ENCODE results near the gene RNF113B.

RNF113B gene

DNA sequence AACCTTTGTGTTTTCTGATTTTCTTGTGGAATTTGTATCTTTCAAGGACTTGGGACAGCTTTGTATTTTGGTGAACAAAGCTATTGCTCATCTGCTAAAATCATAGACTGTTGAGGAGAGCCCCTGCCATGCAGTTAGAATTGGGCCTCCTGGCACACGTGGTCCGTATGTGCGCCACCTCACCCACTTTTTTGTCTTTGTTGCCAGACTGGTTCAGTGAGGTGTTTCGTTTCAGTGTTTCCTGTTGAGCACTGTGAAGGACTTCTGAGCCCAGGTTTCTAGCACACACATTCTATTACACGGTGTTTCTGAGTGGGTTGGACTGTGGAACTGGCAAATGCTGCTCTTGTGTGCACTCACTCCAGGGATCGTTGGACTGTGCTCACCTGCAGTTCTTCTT is 37.6 kb upstream of the RNF113B start:
- Histone ChIP-seq H3K4me3 (replicated peaks; ENCODE audit: insufficient read depth, low read length) (no peak overlapping the region), H3K27ac (replicated peaks) (no peak overlapping the region), H3K27me3 (ENCODE audit: insufficient read depth, poor library complexity, severe bottlenecking) (peaks cover 2% of the 10 kb centered on the region)
- DNase-seq (ENCODE audit: low read depth in 1 of 2, low spot score in 1 of 2): no peak
- TF ChIP-seq, protein P1, sequence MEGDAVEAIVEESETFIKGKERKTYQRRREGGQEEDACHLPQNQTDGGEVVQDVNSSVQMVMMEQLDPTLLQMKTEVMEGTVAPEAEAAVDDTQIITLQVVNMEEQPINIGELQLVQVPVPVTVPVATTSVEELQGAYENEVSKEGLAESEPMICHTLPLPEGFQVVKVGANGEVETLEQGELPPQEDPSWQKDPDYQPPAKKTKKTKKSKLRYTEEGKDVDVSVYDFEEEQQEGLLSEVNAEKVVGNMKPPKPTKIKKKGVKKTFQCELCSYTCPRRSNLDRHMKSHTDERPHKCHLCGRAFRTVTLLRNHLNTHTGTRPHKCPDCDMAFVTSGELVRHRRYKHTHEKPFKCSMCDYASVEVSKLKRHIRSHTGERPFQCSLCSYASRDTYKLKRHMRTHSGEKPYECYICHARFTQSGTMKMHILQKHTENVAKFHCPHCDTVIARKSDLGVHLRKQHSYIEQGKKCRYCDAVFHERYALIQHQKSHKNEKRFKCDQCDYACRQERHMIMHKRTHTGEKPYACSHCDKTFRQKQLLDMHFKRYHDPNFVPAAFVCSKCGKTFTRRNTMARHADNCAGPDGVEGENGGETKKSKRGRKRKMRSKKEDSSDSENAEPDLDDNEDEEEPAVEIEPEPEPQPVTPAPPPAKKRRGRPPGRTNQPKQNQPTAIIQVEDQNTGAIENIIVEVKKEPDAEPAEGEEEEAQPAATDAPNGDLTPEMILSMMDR (IDR thresholded peaks at IDR 0.05; ENCODE audit: insufficient read depth, low read length): no peak
- TF ChIP-seq POLR2AphosphoS5 (IDR thresholded peaks at IDR 0.05; ENCODE audit: low read depth): no peak
- TF ChIP-seq SPI1 (IDR thresholded peaks at IDR 0.05; ENCODE audit: borderline replicate concordance, low read depth): no peak
- TF ChIP-seq GABPA (IDR thresholded peaks at IDR 0.05; ENCODE audit: low read depth): no peak
- TF ChIP-seq, protein P2, sequence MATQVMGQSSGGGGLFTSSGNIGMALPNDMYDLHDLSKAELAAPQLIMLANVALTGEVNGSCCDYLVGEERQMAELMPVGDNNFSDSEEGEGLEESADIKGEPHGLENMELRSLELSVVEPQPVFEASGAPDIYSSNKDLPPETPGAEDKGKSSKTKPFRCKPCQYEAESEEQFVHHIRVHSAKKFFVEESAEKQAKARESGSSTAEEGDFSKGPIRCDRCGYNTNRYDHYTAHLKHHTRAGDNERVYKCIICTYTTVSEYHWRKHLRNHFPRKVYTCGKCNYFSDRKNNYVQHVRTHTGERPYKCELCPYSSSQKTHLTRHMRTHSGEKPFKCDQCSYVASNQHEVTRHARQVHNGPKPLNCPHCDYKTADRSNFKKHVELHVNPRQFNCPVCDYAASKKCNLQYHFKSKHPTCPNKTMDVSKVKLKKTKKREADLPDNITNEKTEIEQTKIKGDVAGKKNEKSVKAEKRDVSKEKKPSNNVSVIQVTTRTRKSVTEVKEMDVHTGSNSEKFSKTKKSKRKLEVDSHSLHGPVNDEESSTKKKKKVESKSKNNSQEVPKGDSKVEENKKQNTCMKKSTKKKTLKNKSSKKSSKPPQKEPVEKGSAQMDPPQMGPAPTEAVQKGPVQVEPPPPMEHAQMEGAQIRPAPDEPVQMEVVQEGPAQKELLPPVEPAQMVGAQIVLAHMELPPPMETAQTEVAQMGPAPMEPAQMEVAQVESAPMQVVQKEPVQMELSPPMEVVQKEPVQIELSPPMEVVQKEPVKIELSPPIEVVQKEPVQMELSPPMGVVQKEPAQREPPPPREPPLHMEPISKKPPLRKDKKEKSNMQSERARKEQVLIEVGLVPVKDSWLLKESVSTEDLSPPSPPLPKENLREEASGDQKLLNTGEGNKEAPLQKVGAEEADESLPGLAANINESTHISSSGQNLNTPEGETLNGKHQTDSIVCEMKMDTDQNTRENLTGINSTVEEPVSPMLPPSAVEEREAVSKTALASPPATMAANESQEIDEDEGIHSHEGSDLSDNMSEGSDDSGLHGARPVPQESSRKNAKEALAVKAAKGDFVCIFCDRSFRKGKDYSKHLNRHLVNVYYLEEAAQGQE (IDR thresholded peaks at IDR 0.05; ENCODE audit: insufficient replicate concordance, low read depth): no peak

DNA sequence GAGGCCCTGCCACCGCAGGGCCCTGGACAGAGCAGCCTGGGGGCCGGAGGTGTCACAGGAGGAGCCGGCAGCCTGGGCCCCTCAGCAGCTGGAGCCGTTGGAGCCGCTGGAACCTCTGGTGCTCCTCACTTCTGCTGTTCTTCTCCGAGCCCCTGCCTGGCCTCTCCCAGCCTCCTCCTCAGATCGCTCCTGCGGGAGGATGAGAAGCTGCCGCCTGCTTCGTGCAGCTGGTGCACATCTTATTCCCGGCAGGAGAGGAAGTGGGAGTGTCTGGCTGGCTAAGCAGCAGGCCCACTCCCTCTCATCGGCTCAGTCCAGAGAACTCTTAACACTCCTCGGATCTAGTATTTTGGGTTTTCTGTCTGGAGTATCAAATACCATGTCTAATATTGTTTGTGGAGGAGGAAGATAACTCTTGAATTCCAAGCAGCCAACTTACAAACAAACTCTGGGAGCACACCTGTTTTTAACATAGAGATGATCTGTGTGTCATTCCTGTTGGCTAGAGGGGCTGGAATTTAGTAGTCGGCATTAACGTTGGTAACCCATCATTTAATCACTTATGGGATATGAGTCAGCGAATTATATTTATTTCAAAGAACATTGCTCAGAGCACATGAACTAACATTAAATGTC is 37.1 kb upstream of the RNF113B start:
- H3K4me3 ChIP-seq (replicated peaks; ENCODE audit: insufficient read depth, low read length): no peak overlapping the region
- no peak for DNase-seq (ENCODE audit: low read depth in 1 of 2, low spot score in 1 of 2)
- H3K27me3 ChIP-seq (ENCODE audit: insufficient read depth, poor library complexity, severe bottlenecking): peaks cover 2% of the 10 kb centered on the region
- TF ChIP-seq POLR2AphosphoS5 (IDR thresholded peaks at IDR 0.05; ENCODE audit: low read depth): no peak
- TF ChIP-seq GABPA (IDR thresholded peaks at IDR 0.05; ENCODE audit: low read depth): no peak
- TF ChIP-seq SPI1 (IDR thresholded peaks at IDR 0.05; ENCODE audit: borderline replicate concordance, low read depth): no peak
- TF ChIP-seq, protein P2 (IDR thresholded peaks at IDR 0.05; ENCODE audit: insufficient replicate concordance, low read depth): no peak
- TF ChIP-seq, protein P1 (IDR thresholded peaks at IDR 0.05; ENCODE audit: insufficient read depth, low read length): no peak
- no peak overlapping the region for H3K27ac ChIP-seq (replicated peaks)

DNA sequence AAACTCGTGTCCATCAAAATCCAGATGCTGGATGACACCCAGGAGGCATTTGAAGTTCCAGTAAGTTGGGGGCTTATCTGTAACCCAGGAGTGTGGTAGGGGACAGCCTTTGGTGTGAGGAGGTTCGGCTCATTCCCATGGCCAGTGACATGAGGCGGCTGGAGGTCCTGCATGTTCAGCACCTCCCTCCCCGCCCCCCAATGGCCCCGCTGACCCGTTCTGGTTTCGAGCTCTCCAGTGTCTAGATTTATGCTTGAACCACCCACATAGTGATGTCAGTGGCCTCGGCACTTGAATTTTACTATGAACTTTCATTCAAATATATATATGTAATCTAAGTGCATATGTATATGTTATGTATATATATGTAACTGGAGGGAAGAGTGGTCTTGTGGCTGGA is 36.3 kb upstream of the RNF113B start:
- H3K4me3 ChIP-seq (replicated peaks; ENCODE audit: insufficient read depth, low read length): no peak overlapping the region
- TF ChIP-seq SPI1 (IDR thresholded peaks at IDR 0.05; ENCODE audit: borderline replicate concordance, low read depth) (no peak), POLR2AphosphoS5 (IDR thresholded peaks at IDR 0.05; ENCODE audit: low read depth) (no peak), GABPA (IDR thresholded peaks at IDR 0.05; ENCODE audit: low read depth) (no peak)
- TF ChIP-seq, protein P2 (IDR thresholded peaks at IDR 0.05; ENCODE audit: insufficient replicate concordance, low read depth): no peak
- TF ChIP-seq, protein P1 (IDR thresholded peaks at IDR 0.05; ENCODE audit: insufficient read depth, low read length): no peak
- no peak for DNase-seq (ENCODE audit: low read depth in 1 of 2, low spot score in 1 of 2)
- H3K27me3 ChIP-seq (ENCODE audit: insufficient read depth, poor library complexity, severe bottlenecking): peaks cover 2% of the 10 kb centered on the region
- no peak overlapping the region for H3K27ac ChIP-seq (replicated peaks)

Measured in HL-60 (cell line).